HEK293T (cell line): ENCODE results near the gene CPVL.

Experiments
- CTCF ChIA-PET: fragments of 350-600 bp; formaldehyde crosslinking; extraction: SDS; loops from one replicate; lab custom pipeline; 2021; ENCODE audit warnings: antibody characterized with exemption, inconsistent platforms; lab: Yijun Ruan, JAX
- POLR2A ChIA-PET: fragments of 350-600 bp; formaldehyde crosslinking; extraction: SDS; loops from one replicate; lab custom pipeline; 2020; ENCODE audit warnings: antibody characterized with exemption, inconsistent platforms; lab: Yijun Ruan, JAX
- DNase-seq: peaks from one replicate; pipeline ENCODE4 v3.0.0; 2012; ENCODE audit warnings: mixed read lengths; ENCODE audit errors: extremely low spot score
- ARNT ChIP-seq: fragments of 450-650 bp; IDR thresholded peaks from 2 replicates; pipeline ENCODE4 v1.6.1; 2017; ENCODE audit warnings: mild to moderate bottlenecking
- BHLHE40 ChIP-seq: fragments of 450-650 bp; IDR thresholded peaks from 2 replicates; pipeline ENCODE4 v1.6.1; 2016; ENCODE audit warnings: mild to moderate bottlenecking, moderate library complexity, borderline replicate concordance
- CTBP1 ChIP-seq: fragments of 450-650 bp; IDR thresholded peaks from 2 replicates; pipeline ENCODE4 v1.6.1; 2016; ENCODE audit warnings: borderline replicate concordance
- ELF4 ChIP-seq: fragments of 450-650 bp; IDR thresholded peaks from 2 replicates; pipeline ENCODE4 v1.6.1; 2017; ENCODE audit warnings: antibody characterized with exemption
- FOXA1 ChIP-seq: fragments of 450-650 bp; IDR thresholded peaks from 2 replicates; pipeline ENCODE4 v1.6.1; 2016; ENCODE audit warnings: mild to moderate bottlenecking
- FOXK2 ChIP-seq: fragments of 450-650 bp; IDR thresholded peaks from 2 replicates; pipeline ENCODE4 v1.6.1; 2016; ENCODE audit warnings: mild to moderate bottlenecking
- FOXM1 ChIP-seq: fragments of 450-650 bp; IDR thresholded peaks from 2 replicates; pipeline ENCODE4 v1.6.1; 2017; ENCODE audit warnings: mild to moderate bottlenecking, borderline replicate concordance
- HDGF ChIP-seq: fragments of 450-650 bp; IDR thresholded peaks from 2 replicates; pipeline ENCODE4 v1.6.1; 2017; ENCODE audit warnings: antibody characterized with exemption, borderline replicate concordance
- L3MBTL2 ChIP-seq: fragments of 450-650 bp; conservative IDR thresholded peaks from 2 replicates; pipeline ENCODE4 v1.6.1; 2016; ENCODE audit warnings: mild to moderate bottlenecking
- LEF1 ChIP-seq: fragments of 450-650 bp; IDR thresholded peaks from 2 replicates; pipeline ENCODE4 v1.6.1; 2017; ENCODE audit warnings: mild to moderate bottlenecking, borderline replicate concordance
- NFRKB ChIP-seq: fragments of 450-650 bp; IDR thresholded peaks from 2 replicates; pipeline ENCODE4 v1.6.1; 2016; ENCODE audit warnings: mild to moderate bottlenecking, moderate library complexity
- PKNOX1 ChIP-seq: fragments of 450-650 bp; IDR thresholded peaks from 2 replicates; pipeline ENCODE4 v1.6.1; 2016
- SP1 ChIP-seq: fragments of 450-650 bp; IDR thresholded peaks from 2 replicates; pipeline ENCODE4 v1.6.1; 2017
- SUZ12 ChIP-seq: fragments of 450-650 bp; IDR thresholded peaks from 2 replicates; pipeline ENCODE4 v1.6.1; 2016; ENCODE audit warnings: mild to moderate bottlenecking
- TARDBP ChIP-seq: fragments of 450-650 bp; IDR thresholded peaks from 2 replicates; pipeline ENCODE4 v1.6.1; 2016
- ZNF384 ChIP-seq: fragments of 450-650 bp; IDR thresholded peaks from 2 replicates; pipeline ENCODE4 v1.6.1; 2016

CPVL gene

DNA sequence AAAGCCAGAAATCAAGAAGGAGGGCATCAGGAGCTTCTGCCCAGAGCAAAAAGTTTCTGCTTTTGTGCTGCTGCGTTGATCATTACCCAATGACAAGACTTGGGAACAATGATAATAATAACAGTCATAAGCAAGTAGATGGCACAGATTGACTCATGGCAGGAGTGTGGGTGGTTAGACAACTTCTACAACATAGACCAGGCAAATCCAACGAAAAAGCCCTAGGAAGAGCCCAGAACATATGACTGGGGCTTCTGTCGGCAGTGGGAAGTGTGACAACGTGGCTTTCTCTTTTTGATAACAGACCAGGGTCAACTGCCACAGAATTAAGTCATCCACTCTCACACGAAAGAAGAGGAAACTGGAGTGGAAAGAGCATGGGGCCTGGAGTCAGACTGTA is 102.8 kb downstream of the CPVL start:
- DNase-seq, result no peak
- no peak for TF ChIP-seq L3MBTL2
- no peak for TF ChIP-seq TARDBP
- TF ChIP-seq ARNT, result no peak
- TF ChIP-seq SUZ12, result no peak
- TF ChIP-seq NFRKB, result no peak
- no peak for TF ChIP-seq LEF1
- TF ChIP-seq HDGF, result no peak
- TF ChIP-seq FOXK2, result no peak
- ChIA-PET POLR2A (no interaction called here), CTCF (no interaction called here)

- DNase-seq, result no peak
- ChIA-PET POLR2A (no interaction called here), CTCF (no interaction called here)
- no peak for TF ChIP-seq ARNT
- no peak for TF ChIP-seq HDGF
- TF ChIP-seq PKNOX1, result no peak
- no peak for TF ChIP-seq NFRKB
- no peak for TF ChIP-seq SUZ12
- no peak for TF ChIP-seq CTBP1
- no peak for TF ChIP-seq ELF4
- TF ChIP-seq FOXK2, result no peak
- TF ChIP-seq SP1, result no peak
- TF ChIP-seq LEF1, result no peak
- TF ChIP-seq BHLHE40, result no peak
- TF ChIP-seq FOXM1, result no peak
- no peak for TF ChIP-seq FOXA1
- TF ChIP-seq L3MBTL2, result no peak
- TF ChIP-seq ZNF384, result no peak
- no peak for TF ChIP-seq TARDBP
These were observed 103.5 kb downstream of the CPVL start for GRCh38 chr7:29042824-29043231.

DNA sequence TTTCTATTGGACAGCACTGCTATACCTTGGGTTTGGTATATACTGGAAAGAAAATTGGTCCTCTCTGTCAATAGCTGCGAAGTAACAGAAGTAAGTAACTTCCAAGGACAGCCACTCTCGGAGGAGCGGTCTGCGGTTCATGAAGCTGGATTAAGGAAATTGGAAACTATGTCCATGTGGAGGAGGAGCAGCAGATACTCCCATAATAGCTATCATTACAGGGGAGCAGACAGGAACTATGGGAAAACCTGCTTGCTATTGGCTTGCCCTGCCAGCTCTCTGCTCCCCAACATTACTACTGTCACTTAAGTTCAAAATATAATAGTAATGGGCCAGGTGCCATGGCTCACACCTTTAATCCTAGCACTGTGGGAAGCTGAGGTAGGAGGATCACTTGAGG is 104.3 kb downstream of the CPVL start:
- POLR2A ChIA-PET, result no interaction called here
- CTCF ChIA-PET, result no interaction called here
- no peak for DNase-seq
- TF ChIP-seq SP1, result no peak
- no peak for TF ChIP-seq BHLHE40

DNA sequence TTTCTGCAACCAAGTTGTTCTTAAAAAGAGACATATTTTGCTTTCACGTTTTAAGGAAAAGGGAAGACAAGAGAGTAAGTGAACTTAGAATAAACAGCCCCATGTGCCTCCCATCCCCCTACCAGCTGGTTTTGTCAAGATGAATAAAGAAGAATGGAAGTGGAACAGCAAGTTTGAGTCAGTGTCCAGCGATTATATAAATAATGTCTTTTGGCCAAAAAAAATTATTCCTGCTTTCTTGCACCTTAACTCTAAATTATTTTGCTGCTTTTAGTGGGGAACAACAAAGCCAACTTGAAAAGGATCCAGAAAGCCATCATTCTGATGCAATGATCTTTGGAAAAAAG is 105.8 kb downstream of the CPVL start:
- TF ChIP-seq BHLHE40, result no peak
- TF ChIP-seq FOXA1, result no peak
- TF ChIP-seq FOXK2, result no peak
- no peak for TF ChIP-seq PKNOX1
- TF ChIP-seq ELF4, result no peak
- no peak for TF ChIP-seq L3MBTL2
- TF ChIP-seq HDGF, result no peak
- TF ChIP-seq FOXM1, result no peak
- no peak for TF ChIP-seq ARNT
- TF ChIP-seq TARDBP, result no peak
- TF ChIP-seq CTBP1, result no peak
- TF ChIP-seq SP1, result no peak
- no peak for TF ChIP-seq NFRKB
- no peak for TF ChIP-seq LEF1
- no peak for TF ChIP-seq SUZ12
- no peak for TF ChIP-seq ZNF384
- CTCF ChIA-PET, result interaction anchor here (0.8 kb wide), 1 partner anchor 312 kb away, joined by 4 read pairs; no protein-coding TSS in a partner anchor
- POLR2A ChIA-PET, result no interaction called here

DNA sequence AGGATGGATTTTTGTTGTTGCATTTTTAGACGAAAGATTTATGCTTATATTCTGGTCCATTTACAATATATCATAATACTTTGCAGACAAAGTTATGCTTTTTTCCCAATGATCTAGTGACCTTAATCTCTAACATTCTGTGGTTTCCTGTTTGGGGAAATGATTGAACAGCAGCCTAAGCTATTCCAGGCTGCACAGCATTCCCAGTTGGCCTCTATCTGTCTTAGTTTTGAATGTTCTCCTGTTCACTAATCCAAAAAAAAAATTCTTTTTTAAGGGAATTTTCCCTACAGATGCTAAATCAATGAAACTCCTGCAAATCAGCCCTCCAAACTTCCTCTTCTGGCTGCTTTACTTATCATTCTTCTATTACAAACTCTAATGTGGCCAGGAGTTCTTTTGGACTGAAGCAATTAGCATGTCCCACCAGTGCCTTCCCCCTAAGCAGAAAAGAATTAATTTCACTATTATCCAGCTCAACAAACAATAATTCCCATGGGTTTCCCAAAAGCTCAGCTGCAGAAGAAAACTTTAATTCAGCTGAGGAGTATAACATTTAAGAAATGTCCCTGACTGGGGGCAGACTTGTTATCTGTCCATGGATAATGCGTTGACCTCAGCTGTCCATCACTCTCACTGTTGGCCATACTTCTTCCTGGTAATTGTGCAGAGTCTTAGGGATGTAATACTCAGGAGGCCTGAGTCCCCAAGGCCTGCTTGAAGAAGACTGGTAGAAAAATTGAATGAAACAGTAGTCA is 106.3 kb downstream of the CPVL start:
- TF ChIP-seq CTBP1, result no peak
- TF ChIP-seq SP1, result no peak
- TF ChIP-seq L3MBTL2, result no peak
- TF ChIP-seq FOXK2, result no peak
- ChIA-PET CTCF (interaction anchor here (0.8 kb wide), 1 partner anchor 312 kb away, joined by 4 read pairs; no protein-coding TSS in a partner anchor), POLR2A (no interaction called here)
- no peak for DNase-seq

More for the DNA sequence above, 105.8 kb downstream of the CPVL start:
- DNase-seq, result no peak

- no peak for TF ChIP-seq TARDBP
- no peak for TF ChIP-seq FOXK2
- TF ChIP-seq LEF1, result no peak
- no peak for TF ChIP-seq PKNOX1
- TF ChIP-seq BHLHE40, result no peak
- TF ChIP-seq SP1, result no peak
- TF ChIP-seq HDGF, result no peak
- TF ChIP-seq CTBP1, result no peak
- TF ChIP-seq L3MBTL2, result no peak
- no peak for TF ChIP-seq ELF4
- no peak for TF ChIP-seq SUZ12
- ChIA-PET CTCF (no interaction called here), POLR2A (no interaction called here)
- DNase-seq, result no peak
These were observed 107.9 kb downstream of the CPVL start for GRCh38 chr7:29038463-29038862.
